GM21529 (cell line): Measurements from ENCODE around the gene NR5A2.

ENCODE experiments used
- ATAC-seq: cut with Tn5 transposase; IDR thresholded peaks from one replicate; pipeline ENCODE4 v1.9.1; 2021; ENCODE audit not compliant: unreplicated experiment

The NR5A2 gene

DNA sequence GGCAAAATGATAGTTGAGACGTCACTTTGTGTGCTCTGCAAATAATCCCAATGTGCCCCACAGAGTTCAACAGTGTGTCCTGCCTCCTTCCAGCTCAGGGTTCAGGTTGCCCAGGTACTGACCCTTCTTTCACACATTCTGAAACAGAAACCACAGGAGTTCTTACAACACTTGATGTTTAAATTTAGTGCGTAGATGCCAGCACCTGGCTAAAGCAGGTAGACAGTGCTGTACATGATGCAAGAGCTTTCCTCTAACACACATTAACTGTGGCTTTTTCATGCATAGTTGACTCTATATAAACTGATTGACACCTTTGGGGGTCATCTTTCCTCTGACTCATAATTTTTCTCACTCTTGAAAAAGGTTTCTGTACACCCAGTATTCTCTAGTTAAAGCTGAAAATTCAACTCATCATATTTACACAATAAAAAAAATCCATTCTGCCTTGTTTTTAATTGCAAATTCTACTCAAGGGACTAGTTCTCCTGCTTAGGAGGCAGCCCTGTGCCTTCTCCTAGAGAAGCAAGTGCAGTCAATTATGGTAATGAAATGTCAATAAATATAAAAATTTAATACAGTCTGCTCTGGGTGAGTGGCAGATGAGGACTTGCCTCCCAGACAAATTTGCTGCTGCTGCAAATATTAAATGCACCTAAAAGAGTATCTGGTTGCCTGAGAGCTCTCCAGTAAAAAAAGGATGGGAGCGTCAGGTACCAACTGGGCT lies 91.4 kb downstream of the NR5A2 start:
- no peak for ATAC-seq

DNA sequence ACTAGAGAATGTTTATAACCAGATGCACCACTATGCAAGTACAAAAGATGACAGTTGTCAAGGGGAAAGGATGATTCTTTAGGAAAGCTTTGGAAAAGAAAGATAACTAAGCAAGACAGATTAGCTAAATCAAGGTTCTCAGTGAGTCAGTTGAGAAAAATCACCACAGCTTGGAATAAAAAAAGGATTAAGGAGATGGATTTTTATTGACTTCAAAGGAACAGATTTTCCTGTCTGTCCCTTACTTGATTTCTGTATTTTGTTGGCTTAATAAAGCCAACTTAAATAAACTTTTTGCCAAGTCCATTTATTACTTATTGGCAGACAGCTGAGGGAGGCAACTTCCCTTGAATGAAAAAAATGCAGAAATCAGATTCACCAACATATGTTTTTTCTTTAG lies 93.9 kb downstream of the NR5A2 start:
- no peak for ATAC-seq

DNA sequence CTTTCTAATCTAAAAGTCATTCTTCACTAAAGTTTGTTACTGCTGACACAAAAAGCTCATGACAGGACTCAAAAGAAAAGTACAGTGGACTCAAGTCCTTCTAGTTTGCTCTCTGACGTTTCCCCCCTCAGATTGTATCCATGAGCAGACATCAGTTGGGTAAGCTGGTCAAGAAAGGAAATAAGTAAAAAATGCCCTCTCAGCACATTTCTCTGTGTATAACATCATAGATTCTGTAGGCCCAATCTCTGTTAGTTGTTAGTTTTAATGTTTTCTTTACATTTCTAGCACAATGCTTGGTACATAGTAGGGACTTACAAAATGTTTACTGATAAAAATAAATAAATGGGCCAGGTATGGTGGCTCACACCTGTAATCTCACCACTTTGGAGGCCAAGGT lies 96.8 kb downstream of the NR5A2 start:
- ATAC-seq: no peak

DNA sequence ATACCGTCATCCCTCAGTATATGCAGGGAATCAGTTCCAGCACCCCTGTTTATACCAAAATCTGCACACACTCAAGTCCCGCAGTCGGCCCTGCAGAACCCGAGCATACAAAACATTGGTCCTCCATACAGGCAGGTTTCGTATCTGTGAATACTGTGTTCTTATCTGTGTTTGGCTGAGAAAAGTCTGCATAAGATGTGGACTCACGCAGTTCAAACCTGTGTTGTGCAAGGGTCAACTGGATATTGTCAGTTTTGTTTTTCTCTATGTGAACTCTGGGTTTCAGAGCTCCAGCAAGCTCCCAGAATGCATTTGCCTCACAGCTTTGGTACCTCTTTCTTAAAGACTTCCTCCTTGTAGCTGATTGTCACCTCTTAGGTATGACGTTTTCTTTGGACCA lies 100.6 kb downstream of the NR5A2 start:
- no peak for ATAC-seq

DNA sequence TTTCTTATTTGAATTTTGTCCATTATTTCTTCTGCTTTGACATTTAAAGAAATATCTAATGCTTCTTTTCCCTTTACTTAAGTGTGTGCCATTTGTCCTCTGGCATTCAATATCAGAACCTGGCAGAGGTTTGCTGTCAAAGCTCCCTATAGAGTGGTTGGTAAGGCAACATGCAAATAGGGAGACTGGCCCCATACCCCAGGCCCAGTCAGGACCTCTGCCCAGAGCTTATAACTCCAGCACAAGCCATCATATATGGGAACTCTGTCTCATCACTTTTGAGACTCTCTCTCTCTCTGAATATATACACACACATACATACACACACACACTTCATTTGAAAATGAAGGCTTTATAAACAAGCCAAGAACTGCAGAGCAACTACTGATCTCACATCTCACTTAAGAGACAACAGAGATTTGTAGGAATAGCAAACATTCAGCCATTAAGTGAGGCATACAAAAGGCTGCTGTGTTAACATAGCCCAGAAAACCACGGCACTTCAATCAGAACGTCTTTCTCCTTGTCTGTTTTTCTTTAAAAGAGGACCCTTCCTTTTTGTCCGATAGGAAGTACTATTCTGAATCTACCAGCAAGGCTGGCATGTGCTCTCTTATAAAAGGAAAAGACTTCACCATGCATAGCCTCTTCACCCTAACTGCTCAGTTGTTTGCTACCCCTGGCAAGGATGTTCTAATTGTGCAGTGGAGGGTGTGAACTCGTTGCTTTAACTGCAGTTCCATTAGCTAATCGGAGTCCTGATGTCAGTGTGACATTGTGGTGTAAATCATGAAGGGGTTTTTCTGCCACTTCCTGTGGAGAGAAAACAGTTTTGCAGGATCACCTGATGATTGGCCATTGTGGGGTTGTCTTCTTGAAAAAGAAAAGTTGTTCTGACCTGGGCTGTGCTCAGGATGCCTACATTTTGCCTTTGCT lies 101.7 kb downstream of the NR5A2 start:
- peak; percentile 58 for ATAC-seq

DNA sequence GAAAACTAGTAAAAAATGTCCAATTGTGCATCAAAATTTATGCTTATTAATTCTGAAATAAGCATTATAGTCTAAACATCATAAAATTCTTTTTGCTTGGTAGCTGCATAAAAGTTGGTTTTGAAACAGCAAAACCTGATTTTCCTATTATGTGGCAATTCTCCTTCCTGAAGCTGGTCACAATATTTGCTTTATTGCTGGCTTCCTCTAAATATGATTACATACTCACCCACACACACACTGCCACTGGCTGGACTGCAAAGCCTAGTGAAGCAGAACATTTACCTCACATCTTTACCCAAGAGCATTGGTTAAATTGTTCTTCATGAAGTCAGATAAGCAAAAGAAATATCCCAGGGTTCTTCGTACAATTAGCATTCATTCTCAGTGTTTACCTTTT lies 103.0 kb downstream of the NR5A2 start:
- no peak for ATAC-seq

DNA sequence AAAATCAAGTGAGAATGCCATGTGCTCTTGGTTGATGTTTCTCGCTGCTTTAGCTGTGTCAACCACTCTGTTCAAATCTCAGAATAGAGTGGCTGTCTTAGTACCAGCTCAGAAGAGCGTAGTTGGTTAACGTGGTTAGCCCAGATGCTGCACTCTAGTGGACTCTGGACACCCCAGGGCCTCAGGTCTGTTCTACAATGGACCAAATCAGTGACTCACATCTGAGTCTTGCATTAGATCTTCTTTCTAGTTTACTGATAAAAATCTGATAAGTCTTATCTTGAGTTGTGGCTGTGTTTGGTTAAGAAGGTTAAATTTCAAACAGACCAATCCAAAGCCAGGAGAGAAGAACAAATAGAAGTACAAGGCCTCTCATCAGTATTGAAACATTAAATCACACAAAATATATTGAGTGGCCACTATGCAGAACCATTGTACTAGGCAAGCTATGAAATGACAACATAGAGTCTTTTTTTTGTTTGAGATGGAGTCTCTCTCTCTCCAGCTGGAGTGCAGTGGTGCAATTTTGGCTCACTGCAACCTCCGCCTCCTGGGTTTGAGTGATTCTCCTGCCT lies 104.1 kb downstream of the NR5A2 start:
- no peak for ATAC-seq

DNA sequence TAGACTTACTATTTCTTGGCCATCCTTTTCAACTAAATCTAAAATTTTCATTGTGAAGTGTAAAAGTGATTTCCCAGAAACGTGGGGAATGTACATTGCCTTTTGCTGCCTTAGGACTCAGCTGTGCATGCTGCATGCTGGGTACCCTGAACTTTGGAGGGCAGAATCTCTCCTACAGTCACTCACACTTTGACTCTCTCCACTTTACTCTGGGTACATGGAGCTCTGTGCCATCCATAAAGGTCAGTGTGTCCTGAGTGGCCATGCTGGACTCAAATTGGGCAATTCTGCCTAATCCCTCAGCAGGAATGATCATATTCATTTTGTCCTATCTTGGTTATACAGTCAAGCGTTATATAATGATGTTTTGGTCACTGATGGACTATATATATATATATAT lies 105.6 kb downstream of the NR5A2 start:
- ATAC-seq: no peak

DNA sequence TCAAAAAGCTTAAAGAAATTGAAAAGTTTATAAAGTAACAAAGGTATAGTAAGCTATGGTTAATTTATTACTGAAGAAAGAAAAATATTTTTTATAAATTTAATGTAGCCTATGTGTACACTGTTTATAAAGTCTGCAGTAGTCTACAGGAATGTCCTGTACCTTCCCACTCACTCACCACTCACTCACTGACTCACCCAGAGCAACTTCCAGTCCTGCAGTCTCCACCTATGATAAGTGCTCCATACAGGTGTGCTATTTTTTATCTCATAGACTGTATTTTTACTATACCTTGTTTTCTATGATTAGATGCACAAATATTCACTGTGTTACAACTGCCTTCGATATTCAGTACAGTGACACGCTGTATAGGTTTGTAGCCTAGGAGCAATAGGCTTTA lies 106.6 kb downstream of the NR5A2 start:
- ATAC-seq: no peak

DNA sequence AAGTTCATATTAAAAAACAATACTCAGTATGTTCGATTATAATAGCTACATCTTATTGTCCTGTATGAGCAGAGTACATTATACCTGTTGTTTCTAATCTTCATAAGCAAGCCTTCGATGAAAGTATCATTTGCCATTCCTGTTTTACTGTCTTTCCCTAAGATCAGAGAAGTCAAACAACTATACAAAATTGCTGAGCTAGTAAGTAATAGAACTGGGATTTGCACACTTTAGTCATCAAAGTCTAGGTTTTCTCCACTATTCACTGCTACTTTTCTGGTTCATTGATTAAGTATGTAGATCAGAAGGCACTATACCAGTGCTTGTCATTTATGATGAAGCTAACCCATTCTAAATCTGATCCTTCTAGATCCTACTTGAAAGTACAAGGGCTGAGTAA lies 108.9 kb downstream of the NR5A2 start:
- no peak for ATAC-seq

DNA sequence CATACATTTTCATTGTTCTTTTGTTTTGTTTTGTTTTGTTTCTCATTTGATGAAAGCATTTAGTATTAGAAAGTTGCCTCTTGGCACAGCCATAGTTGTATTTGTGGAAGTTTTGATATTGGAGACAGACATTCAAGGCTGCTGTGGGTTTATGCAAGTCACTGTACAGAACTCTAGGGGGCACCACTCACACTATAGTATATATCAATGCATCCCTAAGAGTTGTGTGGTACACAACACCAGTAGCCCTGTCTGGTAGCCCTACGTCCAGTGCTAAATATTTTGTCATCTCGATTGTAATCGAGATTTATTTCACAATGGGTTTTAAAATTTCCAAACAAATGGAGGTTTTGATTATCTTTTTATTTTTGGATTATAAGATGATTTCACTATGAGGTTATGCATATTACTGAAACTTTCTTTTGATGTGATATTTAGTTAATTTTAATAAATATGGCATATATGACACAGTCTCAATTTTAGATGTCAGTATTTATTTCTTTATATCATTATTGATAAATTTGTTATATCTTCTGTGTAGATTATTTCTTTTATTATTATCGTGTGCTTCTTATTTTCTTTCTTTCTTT lies 112.2 kb downstream of the NR5A2 start:
- ATAC-seq: peak; percentile 97

DNA sequence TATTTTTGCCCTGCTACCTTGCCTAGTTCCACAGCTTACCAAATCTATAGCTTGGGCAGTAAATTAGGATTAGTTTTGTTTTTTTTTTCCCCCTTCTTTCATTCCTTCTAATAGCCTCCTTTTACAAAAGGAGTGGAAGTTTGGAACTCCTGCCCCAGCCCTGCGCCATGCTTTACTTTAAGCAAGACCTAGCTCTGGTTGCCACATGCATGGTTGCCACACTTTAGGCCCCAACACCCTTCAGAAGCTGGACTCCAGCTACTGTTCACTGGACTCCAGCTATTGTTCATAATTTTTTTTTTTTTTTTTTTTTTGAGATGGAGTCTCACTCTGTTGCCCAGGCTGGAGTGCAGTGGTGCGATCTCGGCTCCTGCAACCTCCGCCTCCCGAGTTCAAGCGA lies 115.8 kb downstream of the NR5A2 start:
- no peak for ATAC-seq

DNA sequence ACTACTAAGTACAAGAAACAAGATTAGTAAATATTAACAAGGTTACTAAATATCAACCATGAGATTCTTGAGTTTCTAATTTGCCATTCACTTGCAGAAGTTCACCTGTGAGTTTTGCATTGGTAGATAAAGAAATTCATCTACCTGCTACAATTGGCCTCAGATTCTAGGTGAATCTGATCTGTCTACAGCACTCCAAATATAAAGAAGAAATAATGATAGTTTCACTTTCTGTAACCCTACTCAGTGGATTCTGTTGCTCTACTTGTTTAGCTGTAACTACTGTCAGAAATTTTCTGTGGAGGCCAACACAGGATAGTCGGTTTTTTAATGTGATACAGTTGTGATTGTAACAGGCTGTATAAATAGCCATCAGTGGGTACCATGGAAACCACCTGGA lies 118.6 kb downstream of the NR5A2 start:
- no peak for ATAC-seq

DNA sequence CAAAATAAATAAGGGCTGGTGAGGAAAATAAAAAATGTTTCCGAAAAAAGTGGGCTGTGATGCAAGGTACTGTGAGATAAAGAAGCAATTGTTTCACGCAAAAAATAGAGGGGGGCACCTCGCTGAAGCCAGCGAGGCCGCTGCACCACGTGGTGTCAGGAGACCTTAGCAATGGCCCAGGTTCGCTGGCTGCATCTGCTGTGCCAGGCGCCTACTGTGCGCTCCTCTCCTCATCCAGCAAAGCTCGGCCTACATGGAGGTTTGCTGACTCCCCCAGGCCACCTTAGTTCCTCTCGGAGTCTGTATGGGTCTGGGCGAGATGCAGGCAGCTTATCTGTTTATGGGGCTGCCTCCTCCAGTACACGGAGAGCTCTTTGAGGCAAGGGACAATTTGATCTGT lies 119.6 kb downstream of the NR5A2 start:
- ATAC-seq: no peak

DNA sequence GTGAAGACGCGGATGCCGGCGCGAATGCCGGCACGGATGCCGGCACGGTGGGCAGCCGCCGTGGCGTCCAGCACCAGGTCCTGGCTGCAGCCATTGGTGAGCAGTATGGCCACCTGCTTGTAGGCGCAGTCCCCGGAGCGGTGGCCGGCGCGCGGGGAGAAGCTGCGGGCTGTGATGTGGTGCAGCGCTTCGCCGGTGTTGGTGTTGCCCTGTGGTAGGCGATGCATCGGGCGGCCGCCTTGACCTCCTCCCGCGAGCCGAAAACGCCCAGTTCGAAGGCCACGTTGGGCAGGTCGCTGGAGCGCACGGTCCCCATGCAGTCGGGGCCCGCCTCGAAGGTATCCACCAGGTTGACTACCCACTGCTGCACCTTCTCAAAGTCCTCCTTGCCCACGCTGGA lies 120.2 kb downstream of the NR5A2 start:
- no peak for ATAC-seq

DNA sequence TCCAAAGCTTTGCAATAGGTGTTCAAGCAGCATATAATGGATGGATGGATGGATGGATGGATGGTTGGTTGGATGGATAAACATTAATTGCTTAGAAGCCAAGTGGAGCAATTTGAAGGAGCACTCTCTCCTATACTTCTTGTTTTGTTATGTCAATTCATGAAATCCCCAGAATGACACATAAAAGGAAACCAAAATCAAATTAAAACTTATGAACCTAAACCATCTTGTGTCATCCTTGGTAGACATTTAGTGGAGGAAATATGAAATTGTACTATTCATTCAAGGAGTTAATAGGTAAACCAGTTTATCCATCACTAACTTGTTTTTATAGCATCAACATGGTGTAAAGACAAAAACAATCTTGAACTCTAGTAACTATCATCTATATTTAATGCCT lies 122.5 kb downstream of the NR5A2 start:
- ATAC-seq: no peak

DNA sequence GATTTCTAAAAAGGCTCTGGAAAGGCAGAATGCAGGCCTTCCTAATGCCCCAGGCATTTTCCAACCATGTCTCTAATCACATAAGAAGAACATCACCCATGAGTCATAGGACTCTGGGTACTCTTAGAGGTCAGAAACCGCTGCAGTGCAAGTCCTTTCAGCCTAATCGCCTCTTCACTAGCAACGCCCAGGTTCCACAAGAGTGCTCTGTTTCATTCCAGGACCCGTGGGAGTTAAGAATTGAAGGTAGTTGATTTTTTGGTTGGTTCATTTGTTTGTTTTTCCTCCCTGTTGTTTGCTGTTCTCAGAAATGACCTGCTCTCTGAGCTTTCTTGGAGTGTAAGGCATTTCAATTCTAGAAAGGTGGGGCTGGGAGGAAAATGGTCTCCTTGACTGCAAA lies 123.2 kb downstream of the NR5A2 start:
- ATAC-seq: peak; percentile 47

DNA sequence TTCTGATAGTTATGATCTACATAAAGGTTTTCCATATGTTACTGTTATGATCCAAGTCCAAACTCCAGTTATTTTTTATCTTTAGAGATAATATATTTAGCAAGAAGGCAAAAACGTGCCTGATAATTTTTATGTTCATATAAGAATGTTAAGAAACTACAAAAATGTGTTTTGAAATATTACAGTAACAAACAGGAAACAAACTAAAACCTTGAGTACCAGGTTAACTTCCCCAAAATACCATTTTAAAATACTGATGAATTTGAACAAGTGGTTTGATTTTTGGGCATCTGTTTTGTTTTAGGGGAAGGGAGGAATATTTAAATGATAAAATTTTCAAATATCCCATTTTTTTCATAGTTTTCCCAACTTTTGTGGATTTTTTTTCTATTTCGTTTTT lies 124.8 kb downstream of the NR5A2 start:
- ATAC-seq: no peak

DNA sequence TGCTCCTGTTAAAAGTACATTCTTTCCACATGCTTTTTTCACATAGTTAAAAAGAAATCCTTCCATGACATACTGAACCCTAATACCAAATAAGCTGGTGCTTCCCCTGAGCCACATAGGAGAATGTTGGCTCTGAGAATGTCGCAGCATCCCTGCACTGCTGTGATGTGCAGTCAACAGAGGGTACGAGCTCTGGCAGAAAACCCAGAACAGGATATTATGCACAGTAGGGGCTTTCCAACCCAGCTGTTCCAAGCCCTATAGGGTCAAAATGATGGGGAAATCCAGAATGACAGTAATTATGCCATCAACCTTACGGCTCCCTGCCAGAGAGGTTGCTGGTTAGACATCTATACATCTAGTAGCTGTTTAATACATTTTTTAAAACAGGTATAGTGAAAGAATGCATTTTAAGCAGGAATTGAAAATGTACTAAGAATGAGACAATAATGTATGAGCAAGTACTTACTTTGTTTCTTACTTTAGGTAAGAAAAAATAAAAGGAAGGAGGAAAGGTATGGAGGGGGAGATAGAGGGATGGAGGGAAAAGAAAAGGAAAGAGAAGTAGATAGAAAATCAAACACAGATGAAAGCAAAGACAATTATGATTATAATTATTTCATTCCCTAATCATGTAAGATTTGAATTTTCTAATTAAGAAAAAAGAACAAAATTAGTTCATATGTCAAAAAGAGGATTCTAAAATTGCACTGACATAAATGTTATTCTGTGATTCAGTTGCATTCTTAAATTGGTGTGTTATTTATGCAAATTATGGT lies 126.0 kb downstream of the NR5A2 start:
- ATAC-seq: peak; percentile 59

DNA sequence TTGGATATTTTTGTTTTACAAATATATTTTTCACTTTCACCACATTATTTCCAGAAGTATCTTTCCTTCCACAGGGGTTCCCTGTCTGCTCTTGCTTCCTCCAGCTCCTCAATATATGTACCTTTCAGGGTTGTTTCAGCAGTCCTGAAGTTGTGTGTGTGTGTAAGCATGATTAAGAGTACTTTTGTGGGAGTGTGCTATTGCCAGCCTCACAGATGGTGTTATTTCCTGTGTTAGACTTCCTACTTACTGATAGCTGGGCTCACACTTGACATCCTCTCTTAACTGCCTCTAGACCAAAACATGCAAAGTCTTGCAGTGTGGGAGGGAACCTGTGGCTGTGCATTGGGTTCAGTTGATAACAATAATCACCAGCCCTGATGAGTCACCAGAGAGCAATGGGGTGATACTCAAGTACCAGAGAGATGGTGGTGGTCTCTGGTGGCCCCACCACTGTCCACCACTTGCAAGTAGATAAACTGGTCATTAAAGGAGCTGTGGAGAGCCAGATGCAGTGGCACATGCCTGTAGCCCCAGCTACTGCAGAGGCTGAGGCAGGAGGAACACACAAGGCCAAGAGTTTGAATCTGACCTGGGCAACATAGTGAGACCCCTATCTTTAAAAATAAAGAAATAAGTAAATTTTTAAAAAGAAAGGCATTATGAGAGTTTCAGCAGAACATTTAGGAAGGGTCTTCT lies 126.7 kb downstream of the NR5A2 start:
- peak; percentile 90 for ATAC-seq
